Stimulated activated CD4-positive, alpha-beta T cell treated with anti-CD3 and anti-CD28 coated beads, Interleukin-1b, Interleukin-23, amount 100 ng/mL, for 4 hours (primary cell): ENCODE results near the gene CCL4.

ENCODE experiments used
- DNase-seq, 2 donors: peaks; one replicate each; pipeline ENCODE4 v3.0.0-alpha.2; 2020; ENCODE audit warnings: low read depth in 2 of 2

Gene CCL4

DNA sequence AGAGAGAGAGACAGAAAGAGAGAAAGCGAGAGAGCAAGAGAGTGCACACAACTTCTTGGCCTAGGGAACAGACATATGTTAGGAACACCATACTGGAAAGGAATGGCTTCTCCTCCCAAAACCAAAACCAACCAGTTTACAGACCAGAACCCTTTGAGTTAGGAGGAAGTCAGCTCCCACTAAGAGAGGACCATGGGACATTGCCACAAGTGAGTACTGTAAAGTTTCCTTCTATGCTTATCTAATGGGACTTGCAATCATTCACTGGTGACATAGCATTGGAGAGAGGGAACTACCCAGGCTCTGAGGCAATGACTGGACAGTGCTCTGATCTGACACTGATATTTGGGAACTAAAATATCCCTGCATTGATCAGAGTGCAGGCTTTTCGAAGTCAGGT lies 40.4 kb downstream of the CCL4 start:
- no peak for DNase-seq

DNA sequence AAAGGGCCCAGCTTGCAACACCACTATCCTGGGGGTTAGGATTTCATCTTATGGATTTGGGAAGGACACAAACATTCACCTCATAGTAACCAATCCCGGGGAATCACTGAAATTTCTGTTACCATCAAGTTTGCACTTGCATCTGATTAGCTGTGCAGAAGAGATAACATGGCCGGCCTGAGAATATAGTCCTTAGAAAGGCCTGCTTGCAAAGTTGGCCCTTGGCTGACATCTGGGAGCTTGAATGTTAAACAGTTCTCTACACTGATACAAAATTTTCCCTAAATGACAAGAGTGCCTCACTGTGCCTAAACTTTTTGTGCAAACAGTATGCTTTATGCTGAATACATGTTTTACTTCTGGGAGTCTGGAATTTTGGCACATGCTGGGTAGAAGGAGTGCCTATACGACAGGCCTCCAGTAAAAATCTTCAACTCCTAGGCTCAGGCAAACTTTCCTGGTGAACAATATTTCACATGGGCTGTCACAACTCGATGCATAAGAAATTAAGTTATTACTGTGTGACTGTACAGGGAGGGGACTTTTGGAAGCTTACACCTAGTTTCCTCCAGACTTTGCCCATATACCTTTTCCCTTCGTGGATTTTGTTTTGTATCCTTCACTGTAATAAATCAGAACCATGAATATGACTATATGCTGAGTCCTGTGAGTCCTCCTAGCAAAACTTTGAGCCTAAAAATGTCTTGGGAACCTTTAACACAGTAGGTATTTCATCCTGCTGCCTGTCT lies 41.5 kb downstream of the CCL4 start:
- DNase-seq = no peak

DNA sequence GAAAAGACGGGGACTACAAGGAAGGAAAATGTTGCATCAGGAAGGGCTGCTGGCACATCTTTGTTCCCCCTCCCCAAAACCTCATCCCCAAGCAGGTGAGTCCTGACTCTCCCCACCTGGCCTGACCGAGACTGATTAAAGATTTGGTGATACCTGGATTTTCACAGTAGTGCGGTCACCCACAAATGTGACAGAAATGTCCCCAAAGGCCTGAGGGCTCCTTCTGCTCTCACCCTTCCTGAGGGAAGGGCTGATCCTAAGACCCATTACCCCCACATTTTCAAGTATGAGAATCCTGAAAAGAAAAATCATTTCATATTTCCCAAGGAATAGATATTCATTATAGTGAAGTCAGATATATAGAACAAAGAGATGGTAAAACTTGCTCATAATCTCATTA lies 44.0 kb downstream of the CCL4 start:
- no peak for DNase-seq

DNA sequence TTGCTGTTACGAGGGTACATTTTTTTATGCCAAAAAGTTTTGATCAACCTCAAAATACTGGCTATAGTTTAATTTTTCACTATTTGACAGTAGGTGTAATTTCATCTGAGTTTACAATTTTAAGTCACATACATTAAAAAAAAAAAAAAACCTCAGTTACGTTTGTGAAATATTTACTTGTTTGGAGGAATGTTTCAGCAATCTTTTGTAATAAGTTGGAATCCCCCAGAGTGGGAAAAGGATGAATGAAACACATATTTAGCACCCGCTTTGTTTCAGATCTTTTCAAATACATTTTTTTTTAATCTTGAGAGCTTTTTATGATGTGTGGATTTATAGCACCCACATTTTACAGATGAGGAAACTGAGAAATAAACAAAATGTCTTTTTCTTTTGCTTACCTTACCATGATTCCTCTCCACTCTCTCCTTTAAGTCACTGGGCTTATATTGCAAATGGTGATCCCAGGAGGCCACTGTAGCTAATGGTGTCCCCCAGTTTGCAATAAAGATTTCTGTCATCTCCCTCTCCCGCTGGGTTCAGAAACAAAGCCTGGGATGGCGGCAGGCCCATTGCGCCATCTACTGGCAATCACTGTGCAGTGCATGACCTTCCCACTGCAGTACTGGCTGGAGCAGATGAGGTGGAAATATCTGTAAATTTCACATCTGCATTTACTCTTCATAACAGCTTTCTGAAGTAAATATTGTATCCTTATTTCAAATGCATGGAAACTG lies 45.1 kb downstream of the CCL4 start:
- peak; percentile 37 to 44 for DNase-seq

DNA sequence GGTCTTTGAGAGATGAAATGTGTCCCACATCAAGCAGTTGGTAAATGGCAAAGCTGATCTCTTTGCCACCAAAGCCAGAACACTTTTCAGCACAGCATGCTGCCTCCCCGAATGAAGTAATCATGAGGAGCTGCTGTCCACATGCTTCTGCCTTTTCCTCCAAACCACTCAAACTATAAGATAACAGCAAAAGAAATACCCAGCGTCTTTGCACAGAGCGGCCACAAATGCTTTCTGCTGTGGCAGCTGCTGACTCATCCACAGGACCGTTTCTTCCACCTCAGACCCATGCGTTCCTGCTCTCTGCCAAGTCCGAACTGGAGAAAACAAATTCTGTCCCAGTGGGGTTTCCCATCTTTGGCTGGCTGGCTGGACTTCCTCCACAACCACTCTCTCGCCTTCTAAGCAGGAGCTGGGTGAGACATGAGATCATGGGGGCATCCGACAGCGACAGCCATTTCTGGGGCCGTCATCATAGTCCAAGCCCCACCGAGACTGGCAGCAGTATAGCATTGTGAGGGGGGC lies 45.7 kb downstream of the CCL4 start:
- DNase-seq = no peak

DNA sequence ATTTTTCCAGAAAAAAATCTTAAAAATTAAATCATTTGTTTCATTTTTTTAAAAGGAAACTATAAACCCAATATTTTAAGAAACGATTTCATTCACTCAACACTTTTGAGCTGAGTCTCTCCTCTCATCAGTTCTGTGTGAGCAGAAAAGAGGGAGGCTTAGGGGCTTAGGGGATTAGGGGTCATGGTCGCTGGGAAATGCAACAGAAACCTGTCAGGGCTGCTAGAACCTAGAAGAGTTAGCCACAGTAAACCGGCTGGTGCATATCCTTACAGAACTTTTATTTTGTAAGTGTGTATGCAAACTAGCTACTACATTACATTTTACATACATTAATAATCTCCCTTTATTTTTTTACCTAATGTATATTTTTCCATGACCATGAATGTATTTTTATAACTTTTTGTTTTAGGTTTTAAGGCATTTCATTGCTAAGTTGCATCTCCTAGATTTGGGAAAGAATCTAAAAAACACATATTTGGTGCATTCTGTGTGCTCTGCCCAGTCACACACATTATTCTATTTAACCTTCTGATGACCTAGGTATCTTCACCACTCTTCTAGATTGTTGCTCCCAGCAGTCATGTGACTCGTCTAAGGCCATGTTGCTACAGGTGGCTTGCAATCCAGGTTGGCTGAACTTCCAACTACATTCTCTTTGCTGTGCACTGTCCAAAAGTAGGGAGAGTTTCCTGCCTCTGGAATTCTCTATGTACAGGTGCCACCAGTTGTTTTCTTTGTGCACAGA lies 48.4 kb downstream of the CCL4 start:
- no peak for DNase-seq

DNA sequence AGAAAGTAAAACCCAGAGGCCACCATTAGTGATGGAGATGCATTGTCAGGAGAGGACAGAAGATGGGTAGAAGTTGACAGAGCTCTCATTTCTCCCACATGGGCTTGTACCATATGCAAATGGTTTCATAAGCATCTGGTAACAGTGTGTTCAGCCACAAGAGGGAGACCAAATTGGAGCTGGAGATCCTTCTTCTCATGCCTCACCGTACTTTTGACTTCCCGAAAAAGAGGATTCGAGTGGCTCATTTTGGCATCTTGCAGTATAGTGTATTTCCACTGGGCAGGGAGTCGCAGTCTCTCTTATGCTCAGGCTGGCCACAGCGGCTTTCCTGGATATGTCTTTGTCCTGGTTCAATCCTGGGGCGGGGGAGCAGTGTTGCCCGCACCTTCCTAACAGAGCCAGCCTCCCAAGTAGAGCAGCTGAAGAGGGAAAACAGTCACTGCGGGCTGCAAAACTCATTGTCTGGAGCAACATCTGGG lies 49.1 kb downstream of the CCL4 start:
- no peak for DNase-seq

DNA sequence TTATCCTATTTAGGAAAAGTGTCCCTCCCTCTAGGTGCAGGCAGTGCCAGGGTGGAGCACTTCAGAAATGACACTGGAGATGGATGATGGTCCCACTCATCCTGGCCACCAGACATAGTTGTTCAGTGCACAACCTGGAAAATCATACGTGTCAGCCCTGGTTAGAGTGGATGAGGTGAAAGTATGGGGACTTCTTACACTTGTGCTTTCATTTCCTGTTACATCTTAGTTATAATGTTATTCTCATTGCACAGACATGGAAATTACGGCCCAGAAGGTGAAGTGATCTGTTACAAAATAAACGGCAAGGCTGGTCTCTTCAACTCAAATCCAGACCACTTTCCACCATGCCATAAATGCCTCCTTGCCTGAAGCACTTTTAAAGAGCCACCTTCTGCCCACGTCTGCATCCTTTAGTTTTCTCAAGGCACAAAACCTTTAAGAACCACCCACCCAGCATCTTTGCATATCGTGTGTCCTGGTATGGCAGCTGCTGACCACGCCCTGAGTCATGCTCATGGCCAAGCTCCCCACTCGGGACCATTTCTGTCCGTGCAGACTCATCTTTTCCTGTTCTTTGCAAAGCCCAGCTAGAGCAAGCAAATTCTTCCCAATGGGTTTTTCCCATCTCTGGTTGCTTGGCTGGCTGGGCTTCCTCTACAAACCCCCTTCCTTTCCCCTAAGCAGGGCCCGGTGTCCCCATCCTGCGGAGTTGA lies 50.4 kb downstream of the CCL4 start:
- DNase-seq = no peak
